Choroid plexus epithelial cell (primary cell): ENCODE measurements around the gene RHBDF2.
"Not testable (repeated sequence)": the region's sequence is repeated elsewhere in the genome, so short reads cannot be mapped to it uniquely, and the experiment has no call there.

Experiments used
- DNase-seq: peaks from one replicate; pipeline ENCODE4 v3.0.0-alpha.2; 2010; ENCODE audit warnings: low read depth
- H3K4me3 ChIP-seq: 2 replicates; pipeline ENCODE4 v1.5.1; 2011; ENCODE audit warnings: low read depth, mild to moderate bottlenecking, control low read depth, low read length, moderate library complexity
- CTCF ChIP-seq: conservative IDR thresholded peaks from 2 replicates; pipeline ENCODE4 v1.5.1; 2011; ENCODE audit warnings: low read depth, mild to moderate bottlenecking, control low read depth, inconsistent platforms, low read length, moderate library complexity

The RHBDF2 gene

GRCh38 chr17:76528156-76528527 is 26.9 kb upstream of the RHBDF2 start:
- H3K4me3 ChIP-seq: no peak overlapping the region
- TF ChIP-seq CTCF: no peak
- DNase-seq: no peak

GRCh38 chr17:76527430-76528111 is 26.3 kb upstream of the RHBDF2 start:
- peak; percentile 28 for TF ChIP-seq CTCF
- H3K4me3 ChIP-seq: no peak overlapping the region
- DNase-seq: peak; percentile 82

GRCh38 chr17:76527016-76527415 is 25.8 kb upstream of the RHBDF2 start:
- not testable (repeated sequence) for H3K4me3 ChIP-seq, DNase-seq

- not testable (repeated sequence) for DNase-seq, H3K4me3 ChIP-seq
These were observed 24.2 kb upstream of the RHBDF2 start for GRCh38 chr17:76525513-76525833.

GRCh38 chr17:76524598-76525512 is 23.6 kb upstream of the RHBDF2 start:
- peak; percentile 58 for DNase-seq
- no peak overlapping the region for H3K4me3 ChIP-seq
- no peak for TF ChIP-seq CTCF

GRCh38 chr17:76523084-76524037 is 22.1 kb upstream of the RHBDF2 start:
- H3K4me3 ChIP-seq: no peak overlapping the region
- peak; percentile 58 for DNase-seq
- TF ChIP-seq CTCF: peak; percentile 99

- not testable (repeated sequence) for DNase-seq
These were observed 20.5 kb upstream of the RHBDF2 start for GRCh38 chr17:76521683-76522082.

GRCh38 chr17:76521262-76521661 is 20.0 kb upstream of the RHBDF2 start:
- DNase-seq: no peak
- H3K4me3 ChIP-seq: no peak overlapping the region
- no peak for TF ChIP-seq CTCF

More at GRCh38 chr17:76521683-76522082, 20.5 kb upstream of the RHBDF2 start:
- H3K4me3 ChIP-seq: not testable (repeated sequence)
